GM12878 (cell line): Measurements from ENCODE around the gene PSMB9. TPM values are rescaled to one million over a fixed set of nuclear protein-coding genes. Genes with fewer than 3 reads are reported as not detected.

Experiments used
- ESRRA ChIP-seq: IDR thresholded peaks from 2 replicates; pipeline ENCODE4 v1.6.1; 2012; ENCODE audit warnings: mild to moderate bottlenecking, low read length, improper control_type of control experiment
- ETV6 ChIP-seq, 2 experiments: fragments of 450-650 bp in 1 of 2; IDR thresholded peaks in 1 of 2; conservative IDR thresholded peaks in 1 of 2; 2 replicates each; pipeline ENCODE4 v1.6.1; 2014; ENCODE audit warnings: antibody characterized with exemption in 1 of 2, borderline replicate concordance in 1 of 2, low read depth in 1 of 2, mild to moderate bottlenecking in 1 of 2, moderate library complexity in 1 of 2
- KLF5 ChIP-seq: fragments of 450-650 bp; IDR thresholded peaks from 2 replicates; pipeline ENCODE4 v1.6.1; 2014; ENCODE audit warnings: mild to moderate bottlenecking; ENCODE audit not compliant: partially characterized antibody
- POLR2A ChIP-seq: IDR thresholded peaks from 2 replicates; pipeline ENCODE4 v1.6.1; 2011; ENCODE audit warnings: low read depth, mild to moderate bottlenecking, low read length
- POLR2AphosphoS2 ChIP-seq: IDR thresholded peaks from 2 replicates; pipeline ENCODE4 v1.6.1; 2011; ENCODE audit warnings: low read depth, mild to moderate bottlenecking, low read length, improper control_type of control experiment, moderate library complexity
- STAT3 ChIP-seq: IDR thresholded peaks from 2 replicates; pipeline ENCODE4 v1.6.1; 2011; ENCODE audit warnings: low read depth, low read length, improper control_type of control experiment
- ZNF207 ChIP-seq: fragments of 450-650 bp; IDR thresholded peaks from 2 replicates; pipeline ENCODE4 v1.6.1; 2014; ENCODE audit warnings: antibody characterized with exemption, mild to moderate bottlenecking, borderline replicate concordance
- ZNF217 ChIP-seq: fragments of 450-650 bp; IDR thresholded peaks from 2 replicates; pipeline ENCODE4 v1.6.1; 2017; ENCODE audit warnings: antibody characterized with exemption, mild to moderate bottlenecking
- ZNF24 ChIP-seq: fragments of 450-650 bp; IDR thresholded peaks from 2 replicates; pipeline ENCODE4 v1.6.1; 2017; ENCODE audit warnings: antibody characterized with exemption, mild to moderate bottlenecking
- polyA plus RNA-seq, 11 experiments: library from polyadenylated mRNA; depleted of rRNA in 4 of 11; unstranded in 6 of 11; stranded (reverse) in 5 of 11; fragments of >200 nt; fragmentation: Nextera tagmentation in 4 of 11; fragmentation: Illumina TruSeq in 1 of 11; extraction: Ambion mirVana in 4 of 11; extraction: Trizol in 1 of 11; gene quantifications; 1 replicate in 1 of 11; 2 replicates in 10 of 11; pipeline versions ENCODE4 v1.2.1 to v1.2.3, GENCODE V29; 2011 to 2016; ENCODE audit warnings: inconsistent platforms in 2 of 11, missing spikeins in 2 of 11, low read depth in 1 of 11
- total RNA-seq, 4 experiments: library from RNA; depleted of rRNA in 3 of 4; stranded (reverse); fragments of >200 nt in 3 of 4; fragmentation: Illumina TruSeq in 1 of 4; extraction: Trizol in 1 of 4; gene quantifications; 2 replicates each; pipeline versions ENCODE4 v1.2.1 to v1.2.3, GENCODE V29; 2013 to 2021
- TF ChIP-seq, protein P1 (sequence below): fragments of 450-650 bp; IDR thresholded peaks from 2 replicates; pipeline ENCODE4 v1.6.1; 2017; ENCODE audit warnings: mild to moderate bottlenecking, low read depth, inconsistent platforms; ENCODE audit not compliant: poor library complexity, severe bottlenecking
- TF ChIP-seq, protein P2 (sequence below): fragments of 150-350 bp; IDR thresholded peaks from 2 replicates; pipeline ENCODE4 v1.6.1; 2014; ENCODE audit warnings: mild to moderate bottlenecking, low read depth, low read length
- TF ChIP-seq, protein P3 (sequence below): fragments of 450-650 bp; IDR thresholded peaks from 2 replicates; pipeline ENCODE4 v1.6.1; 2016; ENCODE audit warnings: mild to moderate bottlenecking, moderate library complexity, borderline replicate concordance
- TF ChIP-seq, protein P4 (sequence below): fragments of 450-650 bp; IDR thresholded peaks from 2 replicates; pipeline ENCODE4 v1.6.1; 2017; ENCODE audit warnings: mild to moderate bottlenecking, moderate library complexity
- TF ChIP-seq, protein P5 (sequence below): fragments of 450-650 bp; IDR thresholded peaks from 2 replicates; pipeline ENCODE4 v1.6.1; 2014; ENCODE audit warnings: mild to moderate bottlenecking

The PSMB9 gene
- total and polyA plus RNA-seq, 10 of the 15 experiments (the other 5 are each of a cell fraction or from before 2014, with no cell fraction given), result 167 to 517 (median 275) TPM

DNA sequence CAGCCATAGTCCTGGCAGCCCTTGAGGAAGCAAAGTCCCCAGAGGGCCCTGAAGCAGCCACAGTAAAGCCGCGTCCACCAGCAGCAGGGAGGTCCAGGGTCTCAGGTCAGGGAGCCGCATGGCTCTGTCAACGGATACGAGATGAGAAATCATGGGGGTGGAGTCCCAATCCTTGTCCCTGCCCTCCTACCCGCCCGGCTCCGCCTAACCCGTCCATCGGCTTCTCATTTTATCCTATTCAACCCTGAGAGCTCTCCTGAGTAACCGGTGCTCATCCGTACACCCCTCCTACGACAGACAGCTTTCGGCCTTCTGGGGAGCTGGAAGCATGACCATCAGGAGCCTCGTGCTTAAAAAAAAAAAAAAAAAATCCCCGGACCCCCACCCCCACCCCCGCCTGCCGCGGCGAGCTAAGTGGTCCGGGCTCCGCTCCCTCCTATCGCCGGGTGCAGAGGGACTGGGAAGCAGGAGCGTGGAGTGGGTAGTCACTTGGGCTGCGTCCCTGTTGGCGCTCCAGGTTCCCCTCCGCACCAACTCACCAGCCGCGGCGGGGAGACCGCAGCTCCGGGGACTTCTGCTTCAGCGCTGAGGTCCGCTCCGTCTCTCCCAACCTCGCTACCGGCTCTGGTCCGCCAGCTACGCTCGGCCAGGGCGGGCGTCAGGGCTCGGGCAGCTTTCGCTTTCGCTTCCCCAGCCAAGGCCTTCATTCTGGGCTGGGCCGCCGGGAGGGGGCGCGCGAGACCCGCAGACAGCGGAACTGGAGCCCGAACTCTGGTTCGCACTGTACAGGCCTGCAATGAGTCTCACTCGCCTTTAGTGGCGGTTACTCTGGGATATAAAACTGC is 15.7 kb upstream of the PSMB9 start, which contains the start of gene TAP2 (continued):
- TF ChIP-seq, protein P1, sequence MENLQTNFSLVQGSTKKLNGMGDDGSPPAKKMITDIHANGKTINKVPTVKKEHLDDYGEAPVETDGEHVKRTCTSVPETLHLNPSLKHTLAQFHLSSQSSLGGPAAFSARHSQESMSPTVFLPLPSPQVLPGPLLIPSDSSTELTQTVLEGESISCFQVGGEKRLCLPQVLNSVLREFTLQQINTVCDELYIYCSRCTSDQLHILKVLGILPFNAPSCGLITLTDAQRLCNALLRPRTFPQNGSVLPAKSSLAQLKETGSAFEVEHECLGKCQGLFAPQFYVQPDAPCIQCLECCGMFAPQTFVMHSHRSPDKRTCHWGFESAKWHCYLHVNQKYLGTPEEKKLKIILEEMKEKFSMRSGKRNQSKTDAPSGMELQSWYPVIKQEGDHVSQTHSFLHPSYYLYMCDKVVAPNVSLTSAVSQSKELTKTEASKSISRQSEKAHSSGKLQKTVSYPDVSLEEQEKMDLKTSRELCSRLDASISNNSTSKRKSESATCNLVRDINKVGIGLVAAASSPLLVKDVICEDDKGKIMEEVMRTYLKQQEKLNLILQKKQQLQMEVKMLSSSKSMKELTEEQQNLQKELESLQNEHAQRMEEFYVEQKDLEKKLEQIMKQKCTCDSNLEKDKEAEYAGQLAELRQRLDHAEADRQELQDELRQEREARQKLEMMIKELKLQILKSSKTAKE, result peak; percentile 26
- TF ChIP-seq POLR2A (peak; percentile 86), ETV6 (conservative IDR thresholded peaks at IDR 0.05 in 1 of 2, IDR thresholded peaks at IDR 0.05 in 1 of 2; ENCODE audit: borderline replicate concordance in 1 of 2, low read depth in 1 of 2) (no peak), ZNF217 (no peak), ESRRA (no peak), POLR2AphosphoS2 (no peak), ZNF207 (peak; percentile 84), KLF5 (no peak), STAT3 (no peak), ZNF24 (0 out of 2 replicates have a peak, but pooled peaks have one; percentile 26)
- TF ChIP-seq, protein P2, sequence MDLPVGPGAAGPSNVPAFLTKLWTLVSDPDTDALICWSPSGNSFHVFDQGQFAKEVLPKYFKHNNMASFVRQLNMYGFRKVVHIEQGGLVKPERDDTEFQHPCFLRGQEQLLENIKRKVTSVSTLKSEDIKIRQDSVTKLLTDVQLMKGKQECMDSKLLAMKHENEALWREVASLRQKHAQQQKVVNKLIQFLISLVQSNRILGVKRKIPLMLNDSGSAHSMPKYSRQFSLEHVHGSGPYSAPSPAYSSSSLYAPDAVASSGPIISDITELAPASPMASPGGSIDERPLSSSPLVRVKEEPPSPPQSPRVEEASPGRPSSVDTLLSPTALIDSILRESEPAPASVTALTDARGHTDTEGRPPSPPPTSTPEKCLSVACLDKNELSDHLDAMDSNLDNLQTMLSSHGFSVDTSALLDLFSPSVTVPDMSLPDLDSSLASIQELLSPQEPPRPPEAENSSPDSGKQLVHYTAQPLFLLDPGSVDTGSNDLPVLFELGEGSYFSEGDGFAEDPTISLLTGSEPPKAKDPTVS, result no peak
- TF ChIP-seq, protein P3, sequence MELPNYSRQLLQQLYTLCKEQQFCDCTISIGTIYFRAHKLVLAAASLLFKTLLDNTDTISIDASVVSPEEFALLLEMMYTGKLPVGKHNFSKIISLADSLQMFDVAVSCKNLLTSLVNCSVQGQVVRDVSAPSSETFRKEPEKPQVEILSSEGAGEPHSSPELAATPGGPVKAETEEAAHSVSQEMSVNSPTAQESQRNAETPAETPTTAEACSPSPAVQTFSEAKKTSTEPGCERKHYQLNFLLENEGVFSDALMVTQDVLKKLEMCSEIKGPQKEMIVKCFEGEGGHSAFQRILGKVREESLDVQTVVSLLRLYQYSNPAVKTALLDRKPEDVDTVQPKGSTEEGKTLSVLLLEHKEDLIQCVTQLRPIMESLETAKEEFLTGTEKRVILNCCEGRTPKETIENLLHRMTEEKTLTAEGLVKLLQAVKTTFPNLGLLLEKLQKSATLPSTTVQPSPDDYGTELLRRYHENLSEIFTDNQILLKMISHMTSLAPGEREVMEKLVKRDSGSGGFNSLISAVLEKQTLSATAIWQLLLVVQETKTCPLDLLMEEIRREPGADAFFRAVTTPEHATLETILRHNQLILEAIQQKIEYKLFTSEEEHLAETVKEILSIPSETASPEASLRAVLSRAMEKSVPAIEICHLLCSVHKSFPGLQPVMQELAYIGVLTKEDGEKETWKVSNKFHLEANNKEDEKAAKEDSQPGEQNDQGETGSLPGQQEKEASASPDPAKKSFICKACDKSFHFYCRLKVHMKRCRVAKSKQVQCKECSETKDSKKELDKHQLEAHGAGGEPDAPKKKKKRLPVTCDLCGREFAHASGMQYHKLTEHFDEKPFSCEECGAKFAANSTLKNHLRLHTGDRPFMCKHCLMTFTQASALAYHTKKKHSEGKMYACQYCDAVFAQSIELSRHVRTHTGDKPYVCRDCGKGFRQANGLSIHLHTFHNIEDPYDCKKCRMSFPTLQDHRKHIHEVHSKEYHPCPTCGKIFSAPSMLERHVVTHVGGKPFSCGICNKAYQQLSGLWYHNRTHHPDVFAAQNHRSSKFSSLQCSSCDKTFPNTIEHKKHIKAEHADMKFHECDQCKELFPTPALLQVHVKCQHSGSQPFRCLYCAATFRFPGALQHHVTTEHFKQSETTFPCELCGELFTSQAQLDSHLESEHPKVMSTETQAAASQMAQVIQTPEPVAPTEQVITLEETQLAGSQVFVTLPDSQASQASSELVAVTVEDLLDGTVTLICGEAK, result no peak
- TF ChIP-seq, protein P4, sequence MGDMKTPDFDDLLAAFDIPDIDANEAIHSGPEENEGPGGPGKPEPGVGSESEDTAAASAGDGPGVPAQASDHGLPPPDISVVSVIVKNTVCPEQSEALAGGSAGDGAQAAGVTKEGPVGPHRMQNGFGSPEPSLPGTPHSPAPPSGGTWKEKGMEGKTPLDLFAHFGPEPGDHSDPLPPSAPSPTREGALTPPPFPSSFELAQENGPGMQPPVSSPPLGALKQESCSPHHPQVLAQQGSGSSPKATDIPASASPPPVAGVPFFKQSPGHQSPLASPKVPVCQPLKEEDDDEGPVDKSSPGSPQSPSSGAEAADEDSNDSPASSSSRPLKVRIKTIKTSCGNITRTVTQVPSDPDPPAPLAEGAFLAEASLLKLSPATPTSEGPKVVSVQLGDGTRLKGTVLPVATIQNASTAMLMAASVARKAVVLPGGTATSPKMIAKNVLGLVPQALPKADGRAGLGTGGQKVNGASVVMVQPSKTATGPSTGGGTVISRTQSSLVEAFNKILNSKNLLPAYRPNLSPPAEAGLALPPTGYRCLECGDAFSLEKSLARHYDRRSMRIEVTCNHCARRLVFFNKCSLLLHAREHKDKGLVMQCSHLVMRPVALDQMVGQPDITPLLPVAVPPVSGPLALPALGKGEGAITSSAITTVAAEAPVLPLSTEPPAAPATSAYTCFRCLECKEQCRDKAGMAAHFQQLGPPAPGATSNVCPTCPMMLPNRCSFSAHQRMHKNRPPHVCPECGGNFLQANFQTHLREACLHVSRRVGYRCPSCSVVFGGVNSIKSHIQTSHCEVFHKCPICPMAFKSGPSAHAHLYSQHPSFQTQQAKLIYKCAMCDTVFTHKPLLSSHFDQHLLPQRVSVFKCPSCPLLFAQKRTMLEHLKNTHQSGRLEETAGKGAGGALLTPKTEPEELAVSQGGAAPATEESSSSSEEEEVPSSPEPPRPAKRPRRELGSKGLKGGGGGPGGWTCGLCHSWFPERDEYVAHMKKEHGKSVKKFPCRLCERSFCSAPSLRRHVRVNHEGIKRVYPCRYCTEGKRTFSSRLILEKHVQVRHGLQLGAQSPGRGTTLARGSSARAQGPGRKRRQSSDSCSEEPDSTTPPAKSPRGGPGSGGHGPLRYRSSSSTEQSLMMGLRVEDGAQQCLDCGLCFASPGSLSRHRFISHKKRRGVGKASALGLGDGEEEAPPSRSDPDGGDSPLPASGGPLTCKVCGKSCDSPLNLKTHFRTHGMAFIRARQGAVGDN, result peak; percentile 79
- TF ChIP-seq, protein P5, sequence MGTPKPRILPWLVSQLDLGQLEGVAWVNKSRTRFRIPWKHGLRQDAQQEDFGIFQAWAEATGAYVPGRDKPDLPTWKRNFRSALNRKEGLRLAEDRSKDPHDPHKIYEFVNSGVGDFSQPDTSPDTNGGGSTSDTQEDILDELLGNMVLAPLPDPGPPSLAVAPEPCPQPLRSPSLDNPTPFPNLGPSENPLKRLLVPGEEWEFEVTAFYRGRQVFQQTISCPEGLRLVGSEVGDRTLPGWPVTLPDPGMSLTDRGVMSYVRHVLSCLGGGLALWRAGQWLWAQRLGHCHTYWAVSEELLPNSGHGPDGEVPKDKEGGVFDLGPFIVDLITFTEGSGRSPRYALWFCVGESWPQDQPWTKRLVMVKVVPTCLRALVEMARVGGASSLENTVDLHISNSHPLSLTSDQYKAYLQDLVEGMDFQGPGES, result no peak
